Mesendoderm (in vitro differentiated cells): ENCODE measurements around the gene L1CAM. TPM values are rescaled to one million over a fixed set of nuclear protein-coding genes. Genes with fewer than 3 reads are reported as not detected.

Source experiments
- DNase-seq: peaks from one replicate; pipeline ENCODE4 v3.0.0; 2013
- H2AK5ac ChIP-seq: 2 replicates; pipeline ENCODE4 v1.6.1; 2013; ENCODE audit warnings: low read length, inconsistent platforms
- H2BK120ac ChIP-seq: 2 replicates; pipeline ENCODE4 v1.6.1; 2013; ENCODE audit warnings: low read depth, mild to moderate bottlenecking, low read length, moderate library complexity, mixed read lengths
- H2BK15ac ChIP-seq: replicated peaks from 2 replicates; pipeline ENCODE4 v1.6.1; 2013; ENCODE audit warnings: low read depth, mild to moderate bottlenecking, moderate library complexity
- H2BK5ac ChIP-seq: 2 replicates; pipeline ENCODE4 v1.6.1; 2013; ENCODE audit warnings: low read length, inconsistent platforms
- H3K18ac ChIP-seq: 2 replicates; pipeline ENCODE4 v1.6.1; 2013; ENCODE audit warnings: mild to moderate bottlenecking, low read length, mixed read lengths
- H3K23ac ChIP-seq: one replicate; pipeline ENCODE4 v1.6.1; 2013; ENCODE audit warnings: low read length
- H3K27ac ChIP-seq: 2 replicates; pipeline ENCODE4 v1.5.1; 2013; ENCODE audit warnings: low read depth, mild to moderate bottlenecking, inconsistent platforms, low read length, moderate library complexity
- H3K27me3 ChIP-seq: 2 replicates; pipeline ENCODE4 v1.6.1; 2013; ENCODE audit warnings: low read length, control low read depth, mild to moderate bottlenecking, inconsistent platforms; ENCODE audit not compliant: insufficient read depth, poor library complexity
- H3K36me3 ChIP-seq: 2 replicates; pipeline ENCODE4 v1.6.1; 2013; ENCODE audit warnings: low read length, inconsistent platforms; ENCODE audit not compliant: control insufficient read depth, insufficient read depth
- H3K4ac ChIP-seq: one replicate; pipeline ENCODE4 v1.6.1; 2013; ENCODE audit warnings: low read depth, mild to moderate bottlenecking, low read length, moderate library complexity
- H3K4me1 ChIP-seq: 2 replicates; pipeline ENCODE4 v1.6.1; 2013; ENCODE audit warnings: low read depth, low read length, inconsistent platforms; ENCODE audit not compliant: control insufficient read depth
- H3K4me2 ChIP-seq: 2 replicates; pipeline ENCODE4 v1.6.1; 2013; ENCODE audit warnings: low read length
- H3K4me3 ChIP-seq: 2 replicates; pipeline ENCODE4 v1.5.1; 2013; ENCODE audit warnings: mild to moderate bottlenecking, low read length
- H3K56ac ChIP-seq: one replicate; pipeline ENCODE4 v1.6.1; 2013; ENCODE audit warnings: low read length
- H3K79me1 ChIP-seq: 2 replicates; pipeline ENCODE4 v1.6.1; 2013; ENCODE audit warnings: low read length, inconsistent platforms
- H3K79me2 ChIP-seq: 2 replicates; pipeline ENCODE4 v1.6.1; 2013; ENCODE audit warnings: mild to moderate bottlenecking, low read length; ENCODE audit not compliant: control insufficient read depth, insufficient read depth
- H3K9ac ChIP-seq: 2 replicates; pipeline ENCODE4 v1.6.1; 2013; ENCODE audit warnings: low read length, inconsistent platforms
- H4K5ac ChIP-seq: one replicate; pipeline ENCODE4 v1.6.1; 2013; ENCODE audit warnings: low read length
- H4K8ac ChIP-seq: one replicate; pipeline ENCODE4 v1.6.1; 2013; ENCODE audit warnings: low read depth, mild to moderate bottlenecking, control low read depth, low read length, moderate library complexity
- WGBS: extraction: QIAGEN DNeasy Blood & Tissue Kit; methylation state at CpG from one replicate; pipeline ENCODE4 v1.1.7; 2013; ENCODE audit warnings: low lambda C conversion rate, missing lambda C conversion rate; ENCODE audit not compliant: insufficient coverage; ENCODE audit errors: extremely low coverage; 5-methylcytosine and 5-hydroxymethylcytosine counted together
- polyA plus RNA-seq, 2 experiments: library from polyadenylated mRNA; stranded (reverse); fragments of 200-250 nt; gene quantifications; one replicate each; pipeline ENCODE4 v1.2.3, GENCODE V29; 2013

Gene L1CAM
- polyA plus RNA-seq (2013, experiment 1 of 2) = 11.3 TPM
- 10.2 TPM for polyA plus RNA-seq (2013, experiment 2 of 2)

- DNase-seq = peak; percentile 60
- H4K5ac ChIP-seq = no peak within 1 kb of the TSS
- H4K8ac ChIP-seq = no peak within 1 kb of the TSS
- peaks cover 2% of the 10 kb centered on the region for H3K4me1 ChIP-seq
- no peaks in the 10 kb centered on the region for H3K79me1 ChIP-seq
- peak within 1 kb of the TSS; percentile 51 for H3K4me3 ChIP-seq
- no peak within 1 kb of the TSS for H2AK5ac ChIP-seq
- no peak within 1 kb of the TSS for H2BK5ac ChIP-seq
- peak within 1 kb of the TSS; percentile 55 for H3K27ac ChIP-seq
- no peak within 1 kb of the TSS for H2BK15ac ChIP-seq
- peak within 1 kb of the TSS; percentile 80 for H3K56ac ChIP-seq
- peak within 1 kb of the TSS; percentile 91 for H3K18ac ChIP-seq
- no CpG with 5 or more reads among the region's 94 CpGs for WGBS
- H3K9ac ChIP-seq = peak within 1 kb of the TSS; percentile 76
- peaks cover 2% of the 10 kb centered on the region for H3K79me2 ChIP-seq
- H3K23ac ChIP-seq = no peak within 1 kb of the TSS
- peak within 1 kb of the TSS; percentile 88 for H3K4ac ChIP-seq
- peak within 1 kb of the TSS; percentile 85 for H2BK120ac ChIP-seq
- no peaks in the 10 kb centered on the region for H3K27me3 ChIP-seq
- peak within 1 kb of the TSS; percentile 61 for H3K4me2 ChIP-seq
- H3K36me3 ChIP-seq = no peaks in the 10 kb centered on the region
Observed at GRCh38 chrX:153885968-153886903, at the start of gene L1CAM. Gene L1CAM (minus strand): TSS chrX:153886173. CDS start chrX:153875836, 10,337 bp downstream.

GRCh38 chrX:153935326-153935851 lies 49.4 kb upstream of the L1CAM start:
- Histone ChIP-seq H3K4me1 (no peaks in the 10 kb centered on the region), H3K4me3 (no peak overlapping the region), H3K27ac (no peak overlapping the region), H2BK5ac (no peak overlapping the region), H2BK120ac (no peak overlapping the region), H3K27me3 (no peaks in the 10 kb centered on the region), H2AK5ac (no peak overlapping the region), H3K4ac (no peak overlapping the region), H3K23ac (no peak overlapping the region), H3K18ac (no peak overlapping the region), H2BK15ac (no peak overlapping the region), H4K8ac (no peak overlapping the region), H3K9ac (no peak overlapping the region), H3K56ac (peak overlapping the region; percentile 34), H3K79me2 (peaks cover 10% of the 10 kb centered on the region), H3K36me3 (no peaks in the 10 kb centered on the region), H3K4me2 (peak overlapping the region; percentile 20), H4K5ac (no peak overlapping the region), H3K79me1 (no peaks in the 10 kb centered on the region)
- DNase-seq = peak; percentile 42
- WGBS = no CpG with 5 or more reads among the region's 32 CpGs

GRCh38 chrX:153934762-153935325 lies 48.9 kb upstream of the L1CAM start, which contains the start of gene NAA10:
Gene NAA10 (minus strand): TSS chrX:153935037. CDS start chrX:153934904, 133 bp downstream.
- no CpG with 5 or more reads among the region's 87 CpGs for WGBS
- peak; percentile 73 for DNase-seq
- Histone ChIP-seq H2BK15ac (no peak within 1 kb of the TSS), H3K4ac (no peak within 1 kb of the TSS), H3K4me1 (no peaks in the 10 kb centered on the region), H3K79me2 (peaks cover 10% of the 10 kb centered on the region), H3K23ac (no peak within 1 kb of the TSS), H3K56ac (peak within 1 kb of the TSS; percentile 86), H3K27ac (no peak within 1 kb of the TSS), H3K79me1 (no peaks in the 10 kb centered on the region), H3K4me2 (peak within 1 kb of the TSS; percentile 61), H3K36me3 (no peaks in the 10 kb centered on the region), H4K8ac (no peak within 1 kb of the TSS), H3K18ac (peak within 1 kb of the TSS; percentile 73), H4K5ac (no peak within 1 kb of the TSS), H2BK5ac (no peak within 1 kb of the TSS), H2BK120ac (peak within 1 kb of the TSS; percentile 67), H3K27me3 (no peaks in the 10 kb centered on the region), H3K4me3 (peak within 1 kb of the TSS; percentile 65), H3K9ac (peak within 1 kb of the TSS; percentile 87), H2AK5ac (no peak within 1 kb of the TSS)

- peak overlapping the region; percentile 65 for H3K4me3 ChIP-seq
- H3K79me1 ChIP-seq = no peaks in the 10 kb centered on the region
Observed at GRCh38 chrX:153934148-153934761, 48.3 kb upstream of the L1CAM start.

GRCh38 chrX:153933748-153934147 lies 47.8 kb upstream of the L1CAM start:
- DNase-seq = no peak
- no peaks in the 10 kb centered on the region for H3K36me3 ChIP-seq
- no peak overlapping the region for H3K18ac ChIP-seq

More at GRCh38 chrX:153934148-153934761, 48.3 kb upstream of the L1CAM start:
- DNase-seq = no peak
- no peak overlapping the region for H2AK5ac ChIP-seq
- H3K23ac ChIP-seq = no peak overlapping the region
- H3K36me3 ChIP-seq = no peaks in the 10 kb centered on the region
- H3K79me2 ChIP-seq = peaks cover 10% of the 10 kb centered on the region
- WGBS = no CpG with 5 or more reads among the region's 33 CpGs
- no peaks in the 10 kb centered on the region for H3K27me3 ChIP-seq
- H3K18ac ChIP-seq = peak overlapping the region; percentile 73
- H3K56ac ChIP-seq = peak overlapping the region; percentile 86
- H2BK5ac ChIP-seq = no peak overlapping the region
- no peak overlapping the region for H3K27ac ChIP-seq
- no peak overlapping the region for H4K5ac ChIP-seq
- H2BK15ac ChIP-seq = no peak overlapping the region
- H4K8ac ChIP-seq = no peak overlapping the region
- H3K4me1 ChIP-seq = no peaks in the 10 kb centered on the region
- peak overlapping the region; percentile 87 for H3K9ac ChIP-seq
- no peak overlapping the region for H3K4ac ChIP-seq
- H2BK120ac ChIP-seq = peak overlapping the region; percentile 67
- H3K4me2 ChIP-seq = peak overlapping the region; percentile 61

More at GRCh38 chrX:153933748-153934147, 47.8 kb upstream of the L1CAM start:
- Histone ChIP-seq H3K27ac (no peak overlapping the region), H2BK15ac (no peak overlapping the region), H3K23ac (no peak overlapping the region), H3K79me2 (peaks cover 10% of the 10 kb centered on the region), H3K4me3 (no peak overlapping the region), H3K4me1 (no peaks in the 10 kb centered on the region), H3K9ac (peak overlapping the region; percentile 87), H3K79me1 (no peaks in the 10 kb centered on the region), H4K8ac (no peak overlapping the region), H2BK120ac (no peak overlapping the region), H3K4ac (no peak overlapping the region), H2AK5ac (no peak overlapping the region), H2BK5ac (no peak overlapping the region), H3K4me2 (peak overlapping the region; percentile 61), H4K5ac (no peak overlapping the region), H3K56ac (peak overlapping the region; percentile 86), H3K27me3 (no peaks in the 10 kb centered on the region)
- no CpG with 5 or more reads among the region's 7 CpGs for WGBS
